Liver (tissue), 9 donors: Measurements from ENCODE around the gene CCSAP. TPM values are rescaled to one million over a fixed set of nuclear protein-coding genes. Genes with fewer than 3 reads are reported as not detected.

ENCODE experiments used
- DNase-seq: peaks from one replicate; pipeline ENCODE4 v3.0.0-alpha.2; 2017; ENCODE audit warnings: low spot score
- H3K27ac ChIP-seq, 2 donors: one replicate each; pipeline ENCODE4 v1.7.0; 2013; ENCODE audit warnings: inconsistent platforms in 2 of 2, low read length in 2 of 2, control low read depth in 1 of 2, low read depth in 1 of 2, mild to moderate bottlenecking in 1 of 2
- H3K27me3 ChIP-seq, 4 donors: one replicate each; pipeline versions ENCODE4 v1.6.1 to v1.7.0; 2013; ENCODE audit warnings: low read length in 3 of 4, inconsistent platforms in 1 of 4, mild to moderate bottlenecking in 1 of 4, moderate library complexity in 1 of 4; ENCODE audit not compliant: control insufficient read depth in 4 of 4, insufficient read depth in 4 of 4
- H3K36me3 ChIP-seq, 4 donors: one replicate each; pipeline versions ENCODE4 v1.6.1 to v1.7.0; 2013; ENCODE audit warnings: low read length in 3 of 4, mild to moderate bottlenecking in 3 of 4, low read depth in 1 of 4, moderate library complexity in 1 of 4; ENCODE audit not compliant: control insufficient read depth in 4 of 4, insufficient read depth in 3 of 4
- H3K4me1 ChIP-seq, 4 donors: one replicate each; pipeline versions ENCODE4 v1.6.1 to v1.7.0; 2013; ENCODE audit warnings: low read length in 3 of 4, mild to moderate bottlenecking in 3 of 4, moderate library complexity in 1 of 4; ENCODE audit not compliant: control insufficient read depth in 4 of 4, insufficient read depth in 4 of 4
- H3K4me3 ChIP-seq, 3 donors: one replicate each; pipeline versions ENCODE4 v1.6.1 to v1.7.0; 2013; ENCODE audit warnings: low read length in 3 of 3, control low read depth in 1 of 3, low read depth in 1 of 3, mild to moderate bottlenecking in 1 of 3
- H3K9ac ChIP-seq, 2 donors: one replicate each; pipeline ENCODE4 v1.7.0; 2013; ENCODE audit warnings: low read length in 2 of 2, mild to moderate bottlenecking in 2 of 2, moderate library complexity in 2 of 2, control low read depth in 1 of 2, low read depth in 1 of 2
- H3K9me3 ChIP-seq, 4 donors: one replicate each; pipeline versions ENCODE4 v1.6.1 to v1.7.0; 2013; ENCODE audit warnings: low read length in 3 of 4; ENCODE audit not compliant: control insufficient read depth in 4 of 4
- ATF3 ChIP-seq: IDR thresholded peaks from 2 replicates; pipeline ENCODE4 v1.6.1; 2016; ENCODE audit warnings: antibody characterized with exemption
- CTCF ChIP-seq: fragments of 150-350 bp; IDR thresholded peaks from 2 replicates; pipeline ENCODE4 v1.5.1; 2017; ENCODE audit warnings: improper control_type of control experiment, low read depth, low read length; ENCODE audit not compliant: missing input control
- EGR1 ChIP-seq, 2 donors: IDR thresholded peaks; 2 replicates each; pipeline ENCODE4 v1.6.1; 2016 to 2018; ENCODE audit warnings: antibody characterized with exemption in 2 of 2, low read depth in 2 of 2
- FOXA1 ChIP-seq: IDR thresholded peaks from 2 replicates; pipeline ENCODE4 v1.6.1; 2016; ENCODE audit warnings: antibody characterized with exemption
- FOXA2 ChIP-seq: IDR thresholded peaks from 2 replicates; pipeline ENCODE4 v1.6.1; 2016; ENCODE audit warnings: antibody characterized with exemption
- GABPA ChIP-seq, 2 donors: IDR thresholded peaks in 1 of 2; conservative IDR thresholded peaks in 1 of 2; 2 replicates each; pipeline ENCODE4 v1.6.1; 2016; ENCODE audit warnings: antibody characterized with exemption in 2 of 2, mild to moderate bottlenecking in 1 of 2, moderate library complexity in 1 of 2
- HNF4A ChIP-seq, 2 donors: conservative IDR thresholded peaks; 2 replicates each; pipeline ENCODE4 v1.6.1; 2016; ENCODE audit warnings: antibody characterized with exemption in 2 of 2, mild to moderate bottlenecking in 2 of 2
- HNF4G ChIP-seq: IDR thresholded peaks from 2 replicates; pipeline ENCODE4 v1.6.1; 2016; ENCODE audit warnings: antibody characterized with exemption
- JUND ChIP-seq, 2 donors: IDR thresholded peaks; 2 replicates each; pipeline ENCODE4 v1.6.1; 2016; ENCODE audit warnings: antibody characterized with exemption in 2 of 2
- RAD21 ChIP-seq, 2 donors: IDR thresholded peaks; 2 replicates each; pipeline ENCODE4 v1.6.1; 2016; ENCODE audit warnings: antibody characterized with exemption in 2 of 2, mild to moderate bottlenecking in 2 of 2
- REST ChIP-seq: IDR thresholded peaks from 2 replicates; pipeline ENCODE4 v1.6.1; 2016; ENCODE audit warnings: antibody characterized with exemption, mild to moderate bottlenecking
- RXRA ChIP-seq, 2 donors: IDR thresholded peaks; 2 replicates each; pipeline ENCODE4 v1.6.1; 2017 to 2018; ENCODE audit warnings: antibody characterized with exemption in 2 of 2, mild to moderate bottlenecking in 1 of 2
- SP1 ChIP-seq: IDR thresholded peaks from 2 replicates; pipeline ENCODE4 v1.6.1; 2018; ENCODE audit warnings: antibody characterized with exemption, mild to moderate bottlenecking
- TAF1 ChIP-seq: conservative IDR thresholded peaks from 2 replicates; pipeline ENCODE4 v1.6.1; 2016; ENCODE audit warnings: antibody characterized with exemption, mild to moderate bottlenecking
- YY1 ChIP-seq: IDR thresholded peaks from 2 replicates; pipeline ENCODE4 v1.6.1; 2016; ENCODE audit warnings: antibody characterized with exemption, mild to moderate bottlenecking
- WGBS: extraction: QIAGEN DNeasy Blood & Tissue Kit; methylation state at CpG from one replicate; pipeline ENCODE4 v1.1.7; 2013; 5-methylcytosine and 5-hydroxymethylcytosine counted together
- polyA plus RNA-seq, 2 donors: library from polyadenylated mRNA; stranded (reverse) in 1 of 2; unstranded in 1 of 2; fragments of 200-250 nt in 1 of 2; fragments of >200 nt in 1 of 2; fragmentation: Nextera tagmentation in 1 of 2; extraction: Ambion mirVana in 1 of 2; gene quantifications; one replicate each; pipeline versions ENCODE4 v1.2.1 to v1.2.3, GENCODE V29; 2013 to 2015
- total RNA-seq, 2 donors: library from RNA; depleted of rRNA; stranded (reverse); fragments of >200 nt; gene quantifications; one replicate each; pipeline ENCODE4 v1.2.3, GENCODE V29; 2014
- TF ChIP-seq, protein P1 (sequence below): IDR thresholded peaks from 2 replicates; pipeline ENCODE4 v1.6.1; 2016; ENCODE audit warnings: antibody characterized with exemption
- TF ChIP-seq, protein P2 (sequence below): IDR thresholded peaks from 2 replicates; pipeline ENCODE4 v1.6.1; 2016; ENCODE audit warnings: antibody characterized with exemption
- donor health status: healthy.
- donor health status: healthy.
- donor health status: healthy.
- donor health status: healthy.
- donor health status: healthy.

CCSAP gene
- total and polyA plus RNA-seq, 4 donors: 0.77 to 4.6 (median 1.7) TPM

DNA sequence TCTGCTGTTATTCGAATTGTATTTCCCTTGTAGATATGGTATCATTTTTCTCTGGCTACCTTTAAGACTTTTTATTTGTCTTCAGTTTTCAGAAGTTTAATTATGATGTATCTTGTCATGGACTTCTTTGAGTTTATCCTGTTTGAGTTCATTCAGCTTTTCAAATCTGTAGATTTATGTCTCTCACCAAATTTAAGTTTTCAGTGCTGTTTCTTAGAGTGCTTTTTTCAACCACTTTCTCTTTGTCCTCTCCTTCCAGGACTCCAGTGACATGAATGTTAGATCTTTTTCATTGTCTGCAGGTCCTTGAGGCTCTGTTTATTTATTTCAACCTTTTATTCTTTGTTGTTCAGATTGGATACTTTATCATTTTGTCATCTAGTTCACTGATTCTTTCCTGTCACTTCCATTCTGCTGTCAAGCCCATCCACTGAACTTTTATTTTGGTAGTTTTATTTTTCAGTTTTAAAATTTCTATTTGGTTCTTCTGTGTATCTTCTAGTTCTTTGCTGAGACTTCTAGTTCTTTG, 60.5 kb downstream of the CCSAP start:
- Histone ChIP-seq H3K4me3 (no peak overlapping the region), H3K27ac (no peak overlapping the region), H3K9me3 (no peaks in the 10 kb centered on the region), H3K27me3 (no peaks in the 10 kb centered on the region), H3K4me1 (peaks cover 0 to 35% (median 23%) of the 10 kb centered on the region in 4 donors), H3K9ac (no peak overlapping the region), H3K36me3 (peaks cover 0 to 2% (median 0%) of the 10 kb centered on the region in 4 donors)
- no peak for TF ChIP-seq HNF4G
- TF ChIP-seq EGR1 (IDR thresholded peaks at IDR 0.05; ENCODE audit: low read depth in 2 of 2): no peak
- TF ChIP-seq FOXA1: no peak
- TF ChIP-seq RAD21 (IDR thresholded peaks at IDR 0.05): no peak
- no peak for TF ChIP-seq YY1
- TF ChIP-seq CTCF: no peak
- no peak for TF ChIP-seq JUND (IDR thresholded peaks at IDR 0.05)
- TF ChIP-seq, protein P1, sequence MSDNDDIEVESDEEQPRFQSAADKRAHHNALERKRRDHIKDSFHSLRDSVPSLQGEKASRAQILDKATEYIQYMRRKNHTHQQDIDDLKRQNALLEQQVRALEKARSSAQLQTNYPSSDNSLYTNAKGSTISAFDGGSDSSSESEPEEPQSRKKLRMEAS: no peak
- TF ChIP-seq ATF3: no peak
- no peak for TF ChIP-seq FOXA2
- TF ChIP-seq SP1: no peak
- TF ChIP-seq RXRA (IDR thresholded peaks at IDR 0.05): no peak
- no peak for TF ChIP-seq TAF1
- no peak for TF ChIP-seq HNF4A (conservative IDR thresholded peaks at IDR 0.05)
- TF ChIP-seq, protein P2, sequence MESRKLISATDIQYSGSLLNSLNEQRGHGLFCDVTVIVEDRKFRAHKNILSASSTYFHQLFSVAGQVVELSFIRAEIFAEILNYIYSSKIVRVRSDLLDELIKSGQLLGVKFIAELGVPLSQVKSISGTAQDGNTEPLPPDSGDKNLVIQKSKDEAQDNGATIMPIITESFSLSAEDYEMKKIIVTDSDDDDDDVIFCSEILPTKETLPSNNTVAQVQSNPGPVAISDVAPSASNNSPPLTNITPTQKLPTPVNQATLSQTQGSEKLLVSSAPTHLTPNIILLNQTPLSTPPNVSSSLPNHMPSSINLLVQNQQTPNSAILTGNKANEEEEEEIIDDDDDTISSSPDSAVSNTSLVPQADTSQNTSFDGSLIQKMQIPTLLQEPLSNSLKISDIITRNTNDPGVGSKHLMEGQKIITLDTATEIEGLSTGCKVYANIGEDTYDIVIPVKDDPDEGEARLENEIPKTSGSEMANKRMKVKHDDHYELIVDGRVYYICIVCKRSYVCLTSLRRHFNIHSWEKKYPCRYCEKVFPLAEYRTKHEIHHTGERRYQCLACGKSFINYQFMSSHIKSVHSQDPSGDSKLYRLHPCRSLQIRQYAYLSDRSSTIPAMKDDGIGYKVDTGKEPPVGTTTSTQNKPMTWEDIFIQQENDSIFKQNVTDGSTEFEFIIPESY: no peak
- DNase-seq: no peak
- WGBS: 95% methylated on average over 1 of the region's 1 CpG

- 93% methylated on average over 1 of the region's 1 CpG for WGBS
- no peak for DNase-seq
- no peak for TF ChIP-seq FOXA1
- TF ChIP-seq HNF4G: no peak
- no peak for TF ChIP-seq EGR1 (IDR thresholded peaks at IDR 0.05; ENCODE audit: low read depth in 2 of 2)
- no peak for TF ChIP-seq TAF1
- no peak for TF ChIP-seq RXRA (IDR thresholded peaks at IDR 0.05)
- no peak for TF ChIP-seq HNF4A (conservative IDR thresholded peaks at IDR 0.05)
- TF ChIP-seq REST: no peak
- no peak for TF ChIP-seq JUND (IDR thresholded peaks at IDR 0.05)
- TF ChIP-seq SP1: no peak
- TF ChIP-seq, protein P2: no peak
- no peak for TF ChIP-seq FOXA2
- TF ChIP-seq YY1: no peak
- TF ChIP-seq ATF3: no peak
- no peak for TF ChIP-seq CTCF
- no peak for TF ChIP-seq RAD21 (IDR thresholded peaks at IDR 0.05)
- TF ChIP-seq GABPA (IDR thresholded peaks at IDR 0.05 in 1 of 2, conservative IDR thresholded peaks at IDR 0.05 in 1 of 2): no peak
These were observed 61.4 kb downstream of the CCSAP start for GRCh38 chr1:229281339-229281926.

More at GRCh38 chr1:229281339-229281926, 61.4 kb downstream of the CCSAP start:
- Histone ChIP-seq H3K9me3 (no peaks in the 10 kb centered on the region), H3K27ac (no peak overlapping the region), H3K4me1 (peaks cover 0 to 35% (median 23%) of the 10 kb centered on the region in 4 donors), H3K4me3 (no peak overlapping the region), H3K9ac (no peak overlapping the region), H3K27me3 (no peaks in the 10 kb centered on the region), H3K36me3 (no peaks in the 10 kb centered on the region)
